Activated T-helper 17 cell treated with anti-CD3 and anti-CD28 coated beads, Interleukin-2, amount 50 U/mL, for 72 hours (primary cell): ENCODE data around the gene ILRUN. TPM values are rescaled to one million over a fixed set of nuclear protein-coding genes. Genes with fewer than 3 reads are reported as not detected.
A peak's percentile ranks its signal among the peaks of the same experiment; 100 is the strongest.
"Not testable (repeated sequence)": the region's sequence is repeated elsewhere in the genome, so short reads cannot be mapped to it uniquely, and the experiment has no call there.

Experiments used
- ATAC-seq: fragments of 150-1000 bp; cut with Tn5 transposase; replicated peaks from 2 replicates; pipeline ENCODE4 v1.10.0; 2021; ENCODE audit warnings: mild to moderate bottlenecking, moderate library complexity
- H3K27ac Mint-ChIP-seq: one replicate; pipeline ENCODE4 v1.8.0; 2022; ENCODE audit warnings: mixed read lengths
- H3K27me3 Mint-ChIP-seq: one replicate; pipeline ENCODE4 v1.8.0; 2022; ENCODE audit warnings: mixed read lengths
- H3K36me3 Mint-ChIP-seq: one replicate; pipeline ENCODE4 v1.8.0; 2022; ENCODE audit warnings: low read depth, mild to moderate bottlenecking, mixed read lengths
- H3K4me1 Mint-ChIP-seq: one replicate; pipeline ENCODE4 v1.8.0; 2022; ENCODE audit warnings: mixed read lengths
- H3K4me3 Mint-ChIP-seq: one replicate; pipeline ENCODE4 v1.8.0; 2022; ENCODE audit warnings: mild to moderate bottlenecking, mixed read lengths
- H3K9me3 Mint-ChIP-seq: one replicate; pipeline ENCODE4 v1.8.0; 2022; ENCODE audit warnings: mixed read lengths
- total RNA-seq, 2 donors: library from RNA; stranded (reverse); gene quantifications; one replicate each; pipeline ENCODE4 v1.2.3, GENCODE V29; 2022

Gene ILRUN
- total RNA-seq, 2 donors from 2014 or later: 58.2 to 65.8 TPM

DNA sequence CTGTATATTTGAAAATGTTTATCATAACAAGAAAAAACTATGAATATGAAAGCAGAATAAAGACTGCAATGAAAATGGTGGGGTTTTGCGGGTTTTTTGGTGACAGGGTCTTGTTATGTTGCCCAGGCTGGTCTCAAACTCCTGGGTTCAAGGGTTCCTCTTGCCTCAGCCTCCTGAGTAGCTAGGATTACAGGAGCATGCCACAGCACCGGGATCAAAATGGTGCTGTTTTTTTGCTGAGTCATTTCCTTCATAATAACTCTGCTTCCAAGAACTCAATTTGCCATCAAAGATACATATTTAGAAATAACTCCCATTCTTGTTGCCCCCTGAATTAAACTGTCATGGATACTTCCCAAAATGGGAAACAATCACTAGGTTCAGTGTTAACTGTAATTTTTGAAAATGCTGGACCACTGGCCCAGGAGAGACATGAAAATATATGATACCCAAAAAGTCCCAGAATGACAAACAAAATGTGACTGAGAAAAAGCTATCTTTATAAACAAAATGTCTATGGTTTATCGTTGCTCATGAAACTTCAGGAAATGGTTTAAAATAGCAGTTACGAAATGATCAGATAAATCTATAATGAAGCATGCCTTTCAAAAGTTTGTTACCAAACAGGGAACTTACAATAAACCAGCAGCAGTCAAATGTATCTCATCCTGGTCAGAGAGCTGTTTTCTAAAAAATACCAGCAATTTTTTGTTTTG is 32.2 kb downstream of the ILRUN start:
- H3K27ac Mint-ChIP-seq: peak overlapping the region; percentile 86
- peak; percentile 37 for ATAC-seq
- peak overlapping the region; percentile 60 for H3K4me3 Mint-ChIP-seq
- H3K4me1 Mint-ChIP-seq: peaks cover 25% of the 10 kb centered on the region
- H3K36me3 Mint-ChIP-seq: no peaks in the 10 kb centered on the region
- no peaks in the 10 kb centered on the region for H3K27me3 Mint-ChIP-seq
- no peaks in the 10 kb centered on the region for H3K9me3 Mint-ChIP-seq

- Mint-ChIP-seq H3K9me3 (no peaks in the 10 kb centered on the region), H3K27me3 (no peaks in the 10 kb centered on the region), H3K27ac (peak overlapping the region; percentile 86), H3K4me1 (peaks cover 30% of the 10 kb centered on the region), H3K4me3 (peak overlapping the region; percentile 60), H3K36me3 (no peaks in the 10 kb centered on the region)
- no peak for ATAC-seq
Observed at GRCh38 chr6:34663831-34664255, 32.7 kb downstream of the ILRUN start.

DNA sequence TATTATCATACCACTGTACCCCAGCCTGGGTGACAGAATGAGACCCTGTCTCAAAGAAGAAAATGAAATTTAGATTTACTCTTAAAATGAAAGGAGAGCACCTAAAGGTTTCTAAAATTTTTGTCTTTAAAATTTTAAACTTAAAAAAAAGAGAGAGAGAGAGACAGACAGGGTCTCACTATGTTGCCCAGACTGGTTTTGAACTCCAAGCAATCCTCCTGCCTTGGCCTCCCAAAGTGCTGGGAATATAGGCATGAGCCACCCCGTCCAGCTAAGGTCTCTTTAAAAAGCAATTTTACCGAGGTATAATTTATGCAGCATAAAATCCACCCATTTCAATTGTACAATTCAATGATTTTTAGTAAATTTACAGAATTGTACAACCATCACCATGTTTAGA is 33.2 kb downstream of the ILRUN start:
- H3K36me3 Mint-ChIP-seq: no peaks in the 10 kb centered on the region
- peak overlapping the region; percentile 60 for H3K4me3 Mint-ChIP-seq
- H3K4me1 Mint-ChIP-seq: peaks cover 31% of the 10 kb centered on the region
- no peaks in the 10 kb centered on the region for H3K27me3 Mint-ChIP-seq
- H3K27ac Mint-ChIP-seq: peak overlapping the region; percentile 86
- ATAC-seq: no peak
- no peaks in the 10 kb centered on the region for H3K9me3 Mint-ChIP-seq

DNA sequence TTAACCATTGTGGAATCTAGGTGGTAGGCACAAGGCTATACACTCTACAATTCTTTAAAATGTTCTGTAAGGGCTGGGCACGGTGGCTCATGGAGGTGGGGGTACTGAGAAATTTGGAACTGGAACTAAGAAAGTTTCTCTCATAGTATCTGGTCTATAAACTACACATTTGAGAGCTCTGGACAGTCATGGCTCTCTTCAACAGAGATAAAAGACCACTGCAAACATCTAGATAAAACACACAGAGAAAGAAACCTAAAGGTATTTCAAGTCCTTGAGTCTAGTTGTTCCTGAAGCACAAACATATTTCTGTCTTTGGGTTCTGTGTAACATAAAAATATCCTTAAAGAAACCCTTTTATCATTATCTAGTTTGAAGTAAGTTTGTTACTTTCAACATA is 35.2 kb downstream of the ILRUN start:
- no peaks in the 10 kb centered on the region for H3K9me3 Mint-ChIP-seq
- H3K4me3 Mint-ChIP-seq: no peak overlapping the region
- H3K27me3 Mint-ChIP-seq: no peaks in the 10 kb centered on the region
- ATAC-seq: no peak
- H3K4me1 Mint-ChIP-seq: peaks cover 41% of the 10 kb centered on the region
- peak overlapping the region; percentile 15 for H3K27ac Mint-ChIP-seq
- no peaks in the 10 kb centered on the region for H3K36me3 Mint-ChIP-seq

DNA sequence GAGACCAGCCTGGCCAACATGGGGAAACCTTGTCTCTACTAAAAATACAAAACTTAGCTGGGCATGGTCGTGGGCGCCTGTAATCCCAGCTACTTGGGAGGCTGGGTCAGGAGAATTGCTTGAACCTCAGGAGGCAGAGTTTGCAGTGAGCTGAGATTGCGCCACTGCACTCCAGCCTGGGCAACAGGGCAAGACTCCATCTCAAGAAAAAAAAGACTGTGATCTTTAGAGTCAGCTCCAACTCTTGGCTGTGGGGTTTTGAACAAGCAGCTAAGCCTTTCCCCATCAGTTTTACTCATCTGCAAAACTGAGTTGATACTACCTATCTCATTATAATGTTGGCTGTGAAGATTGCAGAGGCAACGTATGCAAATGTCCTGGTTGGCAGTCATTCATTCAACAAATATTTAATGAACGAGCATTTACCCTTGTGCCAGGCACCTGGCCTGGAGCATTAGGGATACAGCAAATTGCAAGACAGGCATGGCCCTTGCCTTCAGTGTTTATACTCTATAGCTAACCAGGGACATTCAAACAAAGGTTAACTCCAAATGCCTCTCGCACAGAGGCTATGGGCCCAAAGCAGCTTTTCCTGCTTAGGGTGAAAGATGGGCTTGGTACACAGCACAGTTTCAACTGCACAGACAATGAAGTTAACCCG is 37.8 kb downstream of the ILRUN start:
- H3K9me3 Mint-ChIP-seq: no peaks in the 10 kb centered on the region
- peaks cover 38% of the 10 kb centered on the region for H3K4me1 Mint-ChIP-seq
- H3K4me3 Mint-ChIP-seq: no peak overlapping the region
- no peak for ATAC-seq
- no peaks in the 10 kb centered on the region for H3K27me3 Mint-ChIP-seq
- H3K36me3 Mint-ChIP-seq: peaks cover 11% of the 10 kb centered on the region
- no peak overlapping the region for H3K27ac Mint-ChIP-seq

DNA sequence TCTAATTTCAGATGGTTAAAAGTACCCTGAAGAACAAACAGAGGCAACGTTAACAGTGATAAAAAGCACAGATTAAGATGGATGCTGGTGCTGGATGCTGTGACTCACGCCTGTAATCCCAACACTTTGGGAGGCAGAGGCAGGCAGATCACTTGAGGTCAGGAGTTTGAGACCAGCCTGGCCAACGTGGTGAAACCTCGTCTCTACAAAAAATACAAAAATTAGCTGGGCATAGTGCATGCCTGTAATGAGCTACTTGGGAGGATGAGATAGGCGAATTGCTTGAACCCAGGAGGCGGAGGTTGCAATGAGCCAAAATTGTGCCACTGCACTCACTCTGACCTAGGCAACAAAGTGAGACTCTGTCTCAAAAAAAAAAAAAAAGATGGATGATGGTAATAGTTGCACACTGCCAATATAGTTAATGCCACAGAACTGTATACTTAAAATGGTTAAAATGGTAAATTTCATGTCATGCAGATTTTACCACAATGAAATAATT is 38.5 kb downstream of the ILRUN start:
- Mint-ChIP-seq H3K4me1 (peaks cover 36% of the 10 kb centered on the region), H3K36me3 (peaks cover 18% of the 10 kb centered on the region), H3K4me3 (peak overlapping the region; percentile 79), H3K27ac (peak overlapping the region; percentile 83)
- not testable (repeated sequence) for H3K9me3 Mint-ChIP-seq, ATAC-seq, H3K27me3 Mint-ChIP-seq

DNA sequence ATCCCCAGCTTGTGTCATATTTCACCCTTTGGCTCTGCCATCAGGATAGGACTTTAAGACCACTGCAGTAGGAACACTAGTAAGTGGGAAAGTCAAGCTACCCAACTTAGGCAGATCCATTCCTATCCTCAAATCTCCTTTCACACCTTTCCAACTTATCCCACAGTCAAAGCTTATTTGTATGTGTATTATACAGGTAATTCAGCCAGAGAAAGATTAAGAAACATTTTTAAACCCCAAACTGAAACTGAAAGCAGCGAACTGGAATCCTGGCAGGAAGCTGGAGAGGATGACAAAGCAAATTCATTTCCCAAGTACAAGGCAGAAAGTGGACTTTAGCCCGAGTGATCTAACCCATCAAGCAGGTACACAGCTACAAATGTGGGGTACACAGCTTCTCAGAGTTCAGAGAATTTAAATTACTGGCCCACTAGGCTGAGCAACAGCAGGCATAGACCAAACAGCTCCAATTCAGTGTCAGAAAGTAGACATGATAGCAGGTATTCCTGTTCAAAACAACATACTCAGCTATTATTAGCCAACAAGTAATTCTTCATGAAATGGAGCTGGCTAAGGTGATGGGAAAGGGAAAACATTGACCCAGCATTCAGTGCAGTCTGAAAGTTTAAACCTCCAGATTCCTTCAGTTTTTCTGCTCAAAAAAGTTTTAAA is 39.1 kb downstream of the ILRUN start:
- no peaks in the 10 kb centered on the region for H3K9me3 Mint-ChIP-seq
- peaks cover 36% of the 10 kb centered on the region for H3K4me1 Mint-ChIP-seq
- peak overlapping the region; percentile 79 for H3K4me3 Mint-ChIP-seq
- ATAC-seq: peak; percentile 6
- H3K36me3 Mint-ChIP-seq: peaks cover 24% of the 10 kb centered on the region
- no peaks in the 10 kb centered on the region for H3K27me3 Mint-ChIP-seq
- H3K27ac Mint-ChIP-seq: peak overlapping the region; percentile 83

GRCh38 chr6:34657037-34657306 is 39.6 kb downstream of the ILRUN start:
- peaks cover 28% of the 10 kb centered on the region for H3K36me3 Mint-ChIP-seq
- peaks cover 36% of the 10 kb centered on the region for H3K4me1 Mint-ChIP-seq
- peak overlapping the region; percentile 83 for H3K27ac Mint-ChIP-seq
- peak overlapping the region; percentile 79 for H3K4me3 Mint-ChIP-seq
- no peak for ATAC-seq
- no peaks in the 10 kb centered on the region for H3K27me3 Mint-ChIP-seq
- no peaks in the 10 kb centered on the region for H3K9me3 Mint-ChIP-seq

GRCh38 chr6:34656378-34657036 is 40.1 kb downstream of the ILRUN start:
- Mint-ChIP-seq H3K27ac (peak overlapping the region; percentile 83), H3K4me1 (peaks cover 36% of the 10 kb centered on the region)

DNA sequence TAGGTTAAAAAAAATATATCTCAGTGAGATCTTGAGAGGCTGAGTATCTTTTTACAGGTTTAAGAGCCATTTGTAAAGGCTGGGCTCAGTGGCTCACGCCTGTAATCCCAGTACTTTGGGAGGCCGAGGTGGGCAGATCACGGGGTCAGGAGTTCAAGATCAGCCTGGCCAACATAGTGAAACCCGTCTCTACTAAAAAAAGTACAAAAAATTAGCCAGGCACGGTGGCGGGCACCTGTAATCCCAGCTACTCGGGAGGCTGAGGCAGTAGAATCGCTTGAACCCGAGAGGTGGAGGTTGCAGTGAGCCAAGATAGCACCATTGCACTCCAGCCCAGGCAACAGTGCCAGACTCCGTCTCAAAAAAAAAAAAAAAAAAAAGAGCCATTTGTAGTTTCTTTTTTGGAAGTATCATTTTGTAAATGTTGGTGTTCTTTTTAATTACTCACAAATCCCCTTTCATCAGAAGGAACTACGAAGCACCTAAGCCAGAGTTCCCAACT is 40.6 kb downstream of the ILRUN start:
- peaks cover 38% of the 10 kb centered on the region for H3K4me1 Mint-ChIP-seq
- H3K4me3 Mint-ChIP-seq: peak overlapping the region; percentile 79
- H3K27me3 Mint-ChIP-seq, H3K9me3 Mint-ChIP-seq, ATAC-seq: not testable (repeated sequence)
- H3K36me3 Mint-ChIP-seq: peaks cover 36% of the 10 kb centered on the region
- H3K27ac Mint-ChIP-seq: peak overlapping the region; percentile 83

More at GRCh38 chr6:34656378-34657036, 40.1 kb downstream of the ILRUN start:
- peak overlapping the region; percentile 79 for H3K4me3 Mint-ChIP-seq
- ATAC-seq: peak; percentile 91
- no peaks in the 10 kb centered on the region for H3K27me3 Mint-ChIP-seq
- H3K36me3 Mint-ChIP-seq: peaks cover 31% of the 10 kb centered on the region
- H3K9me3 Mint-ChIP-seq: no peaks in the 10 kb centered on the region

GRCh38 chr6:34654061-34654710 is 42.4 kb downstream of the ILRUN start:
- ATAC-seq: no peak
- H3K27ac Mint-ChIP-seq: no peak overlapping the region
- H3K4me1 Mint-ChIP-seq: peaks cover 36% of the 10 kb centered on the region
- no peaks in the 10 kb centered on the region for H3K9me3 Mint-ChIP-seq
- peaks cover 48% of the 10 kb centered on the region for H3K36me3 Mint-ChIP-seq
- H3K4me3 Mint-ChIP-seq: no peak overlapping the region
- no peaks in the 10 kb centered on the region for H3K27me3 Mint-ChIP-seq

DNA sequence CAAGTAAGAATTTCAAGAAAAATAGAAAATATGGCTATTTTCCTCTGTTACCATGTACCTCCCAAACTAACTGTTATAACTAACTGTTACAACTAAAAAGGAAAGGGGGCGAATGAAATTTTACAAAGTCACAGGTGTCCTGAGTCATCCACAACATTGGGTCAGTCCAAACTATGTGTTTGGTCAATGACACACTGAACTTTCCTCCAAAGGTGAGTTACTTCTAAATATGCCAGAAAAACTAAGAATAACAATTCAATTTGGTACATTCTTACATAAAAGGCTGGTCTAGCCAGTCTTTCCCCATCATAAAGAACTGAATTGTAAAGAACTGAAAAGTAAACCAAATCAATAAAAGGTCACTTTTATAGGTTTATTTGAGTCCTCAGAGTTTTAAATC is 44.3 kb downstream of the ILRUN start:
- H3K27me3 Mint-ChIP-seq: no peaks in the 10 kb centered on the region
- peaks cover 52% of the 10 kb centered on the region for H3K36me3 Mint-ChIP-seq
- H3K4me1 Mint-ChIP-seq: peaks cover 32% of the 10 kb centered on the region
- ATAC-seq: no peak
- H3K4me3 Mint-ChIP-seq: no peak overlapping the region
- no peak overlapping the region for H3K27ac Mint-ChIP-seq
- no peaks in the 10 kb centered on the region for H3K9me3 Mint-ChIP-seq

GRCh38 chr6:34650823-34651222 is 45.7 kb downstream of the ILRUN start:
- Mint-ChIP-seq H3K36me3 (peaks cover 67% of the 10 kb centered on the region), H3K27me3 (no peaks in the 10 kb centered on the region)

GRCh38 chr6:34650232-34650631 is 46.3 kb downstream of the ILRUN start:
- H3K4me3 Mint-ChIP-seq, H3K27me3 Mint-ChIP-seq, H3K9me3 Mint-ChIP-seq, ATAC-seq, H3K27ac Mint-ChIP-seq: not testable (repeated sequence)
- Mint-ChIP-seq H3K36me3 (peaks cover 71% of the 10 kb centered on the region), H3K4me1 (peaks cover 28% of the 10 kb centered on the region)

More at GRCh38 chr6:34650823-34651222, 45.7 kb downstream of the ILRUN start:
- Mint-ChIP-seq H3K4me3 (no peak overlapping the region), H3K4me1 (peaks cover 32% of the 10 kb centered on the region), H3K27ac (no peak overlapping the region), H3K9me3 (no peaks in the 10 kb centered on the region)
- no peak for ATAC-seq
